DLD1 (cell line): ENCODE measurements around the gene CLCN7.
"Not testable (repeated sequence)": the region's sequence is repeated elsewhere in the genome, so short reads cannot be mapped to it uniquely, and the experiment has no call there.

Experiments
- in situ Hi-C: cut with HindIII; loops from 2 replicates; pipeline ENCODE4 v1.10.0; 2017; ENCODE audit warnings: low sequenced_read_pairs

Gene CLCN7

DNA sequence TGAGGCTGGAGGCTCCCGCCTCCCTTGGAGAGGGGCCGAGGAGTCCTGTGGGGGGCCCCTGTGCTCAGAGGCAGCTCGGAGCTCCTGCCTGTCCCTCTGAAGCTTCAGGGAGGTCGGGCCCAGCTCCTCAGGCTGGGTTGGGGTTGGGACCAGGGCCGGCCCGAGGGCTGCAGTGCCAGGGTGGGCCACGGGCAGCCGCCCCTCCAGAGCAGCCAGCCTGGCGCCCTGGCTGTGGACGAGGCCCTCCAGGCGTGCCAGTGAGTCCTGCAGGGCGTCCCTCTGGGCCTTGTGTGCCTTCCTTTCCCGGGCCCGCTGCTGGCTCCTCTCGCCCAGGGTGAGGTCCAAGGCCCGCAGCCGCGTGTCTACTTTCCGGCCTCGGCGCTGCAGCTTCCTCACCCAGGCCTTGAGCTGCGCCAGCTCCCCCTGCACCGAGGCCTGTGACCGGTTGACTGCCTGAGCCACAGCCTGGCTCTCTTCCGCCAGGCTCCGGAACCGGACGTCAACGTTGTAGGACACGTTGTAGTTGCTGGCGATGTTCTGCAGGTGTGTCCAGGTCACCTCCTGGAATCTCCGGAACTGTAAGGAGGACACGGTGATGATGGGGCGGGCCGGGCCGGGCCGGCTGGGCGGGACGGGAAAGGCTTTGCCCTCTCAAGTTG lies 12.7 kb upstream of the CLCN7 start:
- in situ Hi-C loops = no loop called here

- in situ Hi-C loops = no loop called here
Measured at GRCh38 chr16:1486551-1487390, 11.9 kb upstream of the CLCN7 start.

DNA sequence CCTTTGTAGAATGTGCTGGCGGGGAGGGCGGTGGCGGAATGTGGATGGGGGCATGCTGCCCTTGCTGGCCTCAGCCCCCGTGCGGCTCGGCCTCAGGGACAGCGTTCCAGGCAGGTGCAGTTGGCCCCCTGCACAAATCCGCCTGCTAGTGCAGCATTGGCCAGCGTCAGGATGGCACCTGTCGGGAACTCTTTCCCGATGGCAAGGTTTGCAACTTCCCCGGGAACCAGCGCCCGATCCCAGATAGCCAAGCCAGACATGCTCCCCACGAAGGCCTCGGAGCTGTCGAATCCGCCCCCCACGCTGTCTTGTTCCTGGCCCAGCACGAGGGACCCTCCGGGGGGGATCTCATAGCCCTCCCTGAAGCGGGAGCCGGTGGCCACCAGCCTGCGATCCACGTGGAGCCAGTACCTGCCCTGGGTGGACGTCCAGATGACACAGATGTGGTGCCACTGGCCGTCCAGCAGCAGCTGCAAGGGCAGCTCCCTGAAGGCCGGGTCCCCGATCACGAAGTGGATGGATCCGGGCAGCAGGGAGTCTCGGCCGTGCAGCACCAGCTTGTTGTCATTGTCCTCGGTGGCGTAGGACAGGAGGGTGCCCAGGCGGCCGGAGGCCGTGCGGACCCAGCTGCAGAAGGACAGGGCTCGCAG lies 11.1 kb upstream of the CLCN7 start:
- in situ Hi-C loops = no loop called here

DNA sequence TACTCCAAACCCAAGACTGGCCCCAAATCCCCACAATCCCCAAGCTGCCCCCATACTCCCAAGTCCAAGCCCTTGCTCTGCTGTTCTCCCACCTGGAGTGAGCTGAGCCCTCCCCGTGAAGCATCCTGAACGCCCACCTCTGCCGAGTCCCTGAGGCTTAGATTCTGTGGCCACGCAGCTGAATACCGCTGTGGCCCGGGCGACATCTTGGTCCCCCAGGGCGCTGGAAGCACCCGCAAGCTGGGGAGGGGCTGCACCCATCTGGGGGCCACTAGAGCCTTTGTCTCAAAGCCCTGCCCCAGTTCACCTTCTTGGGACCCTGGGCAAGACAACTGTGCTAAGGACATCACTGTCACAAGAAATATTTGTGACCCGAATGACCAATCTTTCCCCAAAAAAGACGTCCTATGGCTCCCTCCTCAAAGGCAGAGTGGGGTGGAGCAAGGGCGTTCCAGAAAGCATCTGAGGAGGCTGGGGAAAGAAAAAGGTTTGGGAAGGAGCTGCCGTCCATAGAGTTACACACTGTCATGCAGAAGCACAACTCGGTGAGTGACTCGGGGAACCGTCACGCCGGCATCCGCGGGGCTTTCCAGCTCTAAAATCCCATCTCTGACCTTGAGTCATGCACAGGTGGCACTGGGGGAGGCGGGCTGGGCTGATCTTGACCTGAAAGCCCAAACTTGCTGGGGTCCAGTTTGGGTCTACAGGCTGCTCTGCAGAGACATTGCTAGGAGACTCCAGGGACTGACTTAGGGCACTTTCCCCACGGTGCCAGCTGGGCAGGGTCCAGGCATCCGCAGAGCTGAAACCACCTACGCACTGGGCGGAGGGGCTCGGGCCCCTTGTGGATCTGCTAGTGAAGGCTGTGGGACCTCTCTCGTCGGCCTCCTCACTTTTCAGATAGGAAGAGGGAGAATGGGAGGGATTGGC lies 7.3 kb upstream of the CLCN7 start:
- in situ Hi-C loops = no loop called here

DNA sequence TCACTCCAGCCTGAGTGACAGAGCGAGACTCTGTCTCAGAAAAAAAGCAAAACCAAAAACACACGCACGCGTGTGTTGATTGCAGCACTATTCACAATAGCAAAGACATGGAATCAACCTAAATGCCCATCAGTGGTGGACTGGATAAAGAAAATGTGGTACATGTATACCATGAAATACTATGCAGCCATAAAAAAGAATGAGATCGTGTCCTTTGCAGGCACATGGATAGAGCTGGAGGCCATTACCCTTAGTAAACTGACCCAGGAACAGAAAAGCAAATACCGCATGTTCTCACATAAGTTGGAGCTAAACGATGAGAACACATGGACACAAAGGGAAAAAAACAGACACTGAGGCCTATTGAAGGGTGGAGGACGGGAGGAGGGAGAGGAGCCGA lies 4.1 kb upstream of the CLCN7 start:
- in situ Hi-C loops = not testable (repeated sequence)

DNA sequence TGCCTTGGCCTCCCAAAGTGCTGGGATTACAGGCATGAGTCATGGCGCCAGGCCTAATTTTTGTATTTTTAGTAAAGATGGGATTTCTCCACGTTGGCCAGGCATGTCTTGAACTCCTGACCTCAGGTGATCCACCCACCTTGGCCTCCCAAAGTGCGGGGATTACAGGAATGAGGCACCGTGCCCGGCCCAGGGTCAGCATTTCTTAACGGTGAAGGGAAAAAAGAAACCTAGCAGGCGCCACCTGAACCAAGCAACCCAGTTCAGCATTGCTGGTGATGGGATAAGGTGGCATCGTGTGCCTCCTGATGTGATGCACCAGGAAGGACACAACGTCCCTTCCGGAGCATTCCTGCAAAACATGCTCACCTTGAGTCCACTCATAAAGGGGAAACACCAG lies 2.2 kb upstream of the CLCN7 start:
- in situ Hi-C loops = no loop called here

GRCh38 chr16:1475552-1476114 lies 805 bp upstream of the CLCN7 start:
- in situ Hi-C loops = no loop called here

DNA sequence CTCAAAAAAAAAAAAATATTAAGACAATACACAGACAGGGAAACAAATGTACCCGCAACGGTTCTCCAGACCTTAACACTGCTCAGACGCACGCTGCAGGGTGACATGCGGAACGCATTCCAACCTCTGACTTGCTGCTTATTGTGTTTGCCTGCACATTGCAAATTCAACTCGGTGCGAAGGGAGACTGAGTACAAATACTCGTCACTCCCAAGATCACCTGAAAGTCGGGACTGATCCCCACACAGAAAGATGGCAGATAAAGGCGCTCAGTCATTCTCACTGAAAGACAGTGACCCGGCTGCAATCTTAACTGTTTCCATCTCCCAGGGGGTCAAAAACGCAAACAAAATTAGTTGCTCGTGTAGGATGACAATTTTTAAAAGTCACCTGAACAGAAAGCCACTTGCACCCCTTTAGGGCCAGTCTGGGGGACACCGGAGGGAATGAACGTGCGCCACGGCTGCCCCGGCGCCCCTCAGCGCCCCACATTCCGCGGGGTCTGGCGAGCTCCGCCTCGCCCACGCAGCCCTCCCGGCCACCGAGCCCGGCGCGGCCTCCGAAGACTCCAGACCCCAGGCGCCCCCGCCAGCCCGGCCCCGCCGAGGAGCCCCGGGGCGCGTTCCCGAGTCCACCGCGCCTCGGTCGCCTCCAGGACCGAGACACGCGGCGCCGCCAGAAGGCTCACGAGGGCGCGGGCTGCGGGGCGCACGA lies 589 bp downstream of the CLCN7 start:
- in situ Hi-C loops = no loop called here

- in situ Hi-C loops = no loop called here
Measured at GRCh38 chr16:1472974-1473373, 1.9 kb downstream of the CLCN7 start.

DNA sequence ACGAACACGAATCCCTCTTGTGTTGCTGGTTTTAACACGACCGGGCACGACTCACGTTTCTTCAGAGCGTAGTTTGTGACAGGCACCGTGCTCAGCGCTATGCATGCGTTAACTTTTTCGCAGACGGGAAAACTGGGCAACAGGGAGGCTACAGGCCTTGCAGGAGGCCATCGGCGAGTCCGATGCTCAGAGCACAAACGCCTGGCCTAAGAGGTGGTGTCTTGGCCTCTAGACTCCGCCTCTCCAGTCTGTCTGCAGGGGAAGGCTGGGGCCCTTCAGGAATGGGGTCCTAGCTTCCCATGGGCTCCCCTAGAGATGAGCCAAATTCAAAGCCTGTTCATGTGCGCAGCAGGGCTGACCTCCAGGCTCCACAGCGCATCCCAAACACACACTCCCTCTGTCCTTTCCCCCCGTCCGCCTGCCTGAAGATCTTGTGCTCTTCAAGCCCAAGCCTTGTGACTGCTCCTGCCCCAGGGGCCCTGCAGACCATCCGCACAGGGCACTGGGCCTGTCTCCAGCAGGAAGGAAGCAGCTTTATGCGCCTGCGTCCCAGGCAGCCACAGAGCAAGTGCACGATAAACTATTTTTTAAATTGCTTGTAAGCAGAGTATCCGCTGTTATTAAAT lies 3.1 kb downstream of the CLCN7 start:
- in situ Hi-C loops = no loop called here

- in situ Hi-C loops = no loop called here
Measured at GRCh38 chr16:1470481-1471251, 4.2 kb downstream of the CLCN7 start.

- in situ Hi-C loops = no loop called here
Measured at GRCh38 chr16:1469693-1470201, 5.1 kb downstream of the CLCN7 start.

- in situ Hi-C loops = not testable (repeated sequence)
Measured at GRCh38 chr16:1469141-1469540, 5.7 kb downstream of the CLCN7 start.

DNA sequence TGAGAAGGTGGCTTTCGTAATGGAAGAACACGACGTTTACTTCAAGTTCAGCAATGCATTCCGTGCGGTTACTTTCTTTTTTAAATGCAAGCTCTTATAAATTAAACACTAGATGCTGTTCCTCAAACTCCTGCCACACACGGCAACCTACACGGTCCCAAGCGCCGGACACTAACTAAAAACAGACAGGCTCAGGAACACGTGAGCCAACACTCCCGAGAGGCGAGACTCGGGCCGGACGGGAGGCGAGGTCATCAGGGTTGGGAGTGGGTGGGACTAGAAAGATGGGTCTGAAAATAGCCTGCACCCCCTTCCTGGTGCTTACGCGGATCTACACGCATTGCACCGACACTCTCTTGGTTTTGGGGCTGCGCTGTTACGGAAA lies 6.4 kb downstream of the CLCN7 start:
- in situ Hi-C loops = no loop called here

DNA sequence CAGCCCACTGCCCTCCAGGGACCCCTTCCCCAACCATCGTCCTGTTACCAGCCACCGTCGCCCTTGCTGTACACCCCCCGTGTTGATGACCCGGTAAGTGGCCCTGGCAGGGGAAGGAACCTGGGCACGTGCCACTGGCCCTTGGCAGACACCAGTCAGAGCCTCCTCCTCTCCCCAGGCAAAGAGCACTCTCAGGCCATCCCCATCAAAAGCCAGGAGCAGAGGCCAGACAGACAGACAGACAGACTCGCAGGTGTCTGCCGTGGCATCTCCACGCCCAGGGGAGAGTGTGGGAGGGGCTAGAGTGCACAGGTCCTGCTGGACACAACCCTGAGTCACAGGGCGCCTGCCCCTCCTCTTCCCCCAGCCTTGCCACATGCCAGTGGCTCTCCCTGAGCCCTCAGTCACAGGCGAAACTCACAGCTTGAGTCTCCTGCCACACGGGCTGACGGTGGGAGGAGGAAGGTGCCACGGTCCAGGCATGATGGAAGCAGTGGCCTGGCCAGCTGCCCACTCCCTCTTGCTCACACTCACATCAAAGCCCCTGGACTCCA lies 7.8 kb downstream of the CLCN7 start:
- in situ Hi-C loops = no loop called here

DNA sequence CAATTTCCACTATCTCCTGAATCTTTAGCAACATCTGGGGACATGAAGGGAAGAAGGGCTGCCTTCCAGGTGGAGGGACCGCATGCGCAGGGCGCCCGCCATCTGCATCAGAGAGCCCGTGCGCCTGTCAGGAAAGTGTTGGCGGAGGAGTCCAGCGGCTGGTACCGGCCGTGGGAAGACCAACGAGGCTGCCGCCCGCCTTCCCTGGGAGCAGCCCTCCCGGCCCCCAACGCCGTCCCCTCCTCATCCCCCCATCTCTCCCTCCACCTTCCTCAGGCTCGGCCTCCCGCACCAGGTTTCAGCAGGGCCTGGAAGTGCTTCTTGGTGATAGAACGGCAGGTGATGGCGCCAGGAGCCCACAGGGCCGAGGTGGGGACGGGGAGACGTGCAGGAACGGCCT lies 8.8 kb downstream of the CLCN7 start:
- in situ Hi-C loops = no loop called here

DNA sequence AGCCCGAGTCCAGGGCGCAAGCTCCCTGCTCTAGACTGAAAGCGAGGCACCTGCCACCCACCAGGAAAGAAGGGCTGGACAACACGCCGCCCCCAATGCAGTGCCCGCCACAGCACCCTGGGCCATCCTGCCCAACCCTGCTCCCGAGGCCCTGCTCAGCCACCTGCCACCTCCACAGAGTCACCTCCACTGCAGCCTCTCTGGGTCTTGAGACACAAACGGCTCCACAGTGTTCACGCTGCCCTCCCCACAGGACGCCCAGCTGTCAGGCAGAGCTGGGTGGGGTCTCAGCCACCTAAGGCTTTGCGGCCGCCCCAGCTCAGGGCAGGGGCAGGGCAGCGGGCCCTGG lies 9.3 kb downstream of the CLCN7 start:
- in situ Hi-C loops = no loop called here

DNA sequence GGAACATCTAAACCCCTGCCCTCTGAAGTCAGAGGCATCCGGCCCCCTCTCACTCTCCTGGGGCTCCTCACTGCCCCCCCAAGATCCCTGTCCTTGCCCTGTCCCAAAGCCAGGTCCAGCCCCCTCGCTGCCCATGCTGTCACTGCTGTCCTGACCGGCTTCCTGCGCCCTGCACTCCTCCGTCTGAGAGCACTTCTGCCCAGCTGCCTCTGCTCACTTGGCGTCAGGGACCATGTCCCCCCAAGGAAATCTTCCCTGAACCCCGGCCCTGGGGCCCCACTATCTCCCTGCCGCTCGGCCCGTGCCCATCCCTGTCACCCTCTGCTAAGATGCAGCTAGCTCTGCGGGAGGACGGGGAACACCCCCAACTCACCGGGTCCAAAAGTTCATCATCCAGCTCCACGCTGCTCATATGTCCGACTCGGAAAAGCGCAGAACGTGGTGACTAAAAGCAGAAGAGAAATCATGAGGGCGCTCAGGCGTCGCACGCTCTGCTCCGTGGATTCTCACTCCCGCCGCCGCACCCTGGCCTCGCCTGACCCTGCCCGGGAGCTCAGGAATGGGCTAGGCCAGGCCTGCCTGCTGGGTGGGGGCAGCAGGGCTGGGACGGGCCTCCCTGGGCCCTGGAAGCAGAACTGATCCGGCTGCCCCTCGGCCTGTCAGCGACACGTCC lies 9.8 kb downstream of the CLCN7 start:
- in situ Hi-C loops = no loop called here
